Caco-2 (cell line): ENCODE results near the gene OR2T11. TPM values are rescaled to one million over a fixed set of nuclear protein-coding genes. Genes with fewer than 3 reads are reported as not detected.

Experiments used
- BruUV-seq: library from RNA; stranded (reverse); fragments of 400-500 nt; replicated peaks from 2 replicates; lab custom pipeline; 2021; lab: Mats Ljungman, UMichigan
- CTCF ChIA-PET: fragments of 300-600 bp; sonication (Branson Sonifier 250); formaldehyde crosslinking; loops from one replicate; lab custom pipeline; 2022; ENCODE audit warnings: antibody characterized with exemption; lab: Charles Lee
- POLR2A ChIA-PET: fragments of 300-600 bp; sonication (Branson Sonifier 250); formaldehyde crosslinking; loops from one replicate; lab custom pipeline; 2022; ENCODE audit warnings: antibody characterized with exemption; lab: Charles Lee
- DNase-seq, 2 experiments: peaks; one replicate each; pipeline versions ENCODE4 v3.0.0 to v3.0.0-alpha.2; 2020 to 2022
- H3K27me3 ChIP-seq: replicated peaks from 2 replicates; pipeline ENCODE4 v1.6.0; 2011; ENCODE audit warnings: low read length; ENCODE audit not compliant: control insufficient read depth, insufficient read depth
- H3K36me3 ChIP-seq: 2 replicates; pipeline ENCODE4 v1.5.1; 2011; ENCODE audit warnings: low read length; ENCODE audit not compliant: control insufficient read depth, insufficient read depth
- H3K4me1 ChIP-seq: fragments of 250-450 bp; sonication (Bioruptor Pico); 2 replicates; pipeline ENCODE4 v1.5.1; 2020; ENCODE audit warnings: mild to moderate bottlenecking
- H3K4me3 ChIP-seq: 2 replicates; pipeline ENCODE4 v1.5.1; 2011; ENCODE audit warnings: low read depth, mild to moderate bottlenecking, control low read depth, low read length
- H3K9me3 ChIP-seq: fragments of 250-450 bp; sonication (Bioruptor Pico); 2 replicates; pipeline ENCODE4 v1.5.1; 2020; ENCODE audit warnings: mild to moderate bottlenecking, moderate library complexity
- H3K27ac Mint-ChIP-seq: one replicate; pipeline ENCODE4 v1.8.0; 2022; ENCODE audit warnings: mixed read lengths; ENCODE audit not compliant: unreplicated experiment
- H3K27me3 Mint-ChIP-seq: one replicate; pipeline ENCODE4 v1.8.0; 2022; ENCODE audit warnings: mixed read lengths; ENCODE audit not compliant: insufficient read depth, unreplicated experiment
- H3K36me3 Mint-ChIP-seq: one replicate; pipeline ENCODE4 v1.8.0; 2022; ENCODE audit warnings: mild to moderate bottlenecking, mixed read lengths; ENCODE audit not compliant: insufficient read depth, unreplicated experiment
- H3K4me1 Mint-ChIP-seq: one replicate; pipeline ENCODE4 v1.8.0; 2022; ENCODE audit warnings: low read depth, mixed read lengths; ENCODE audit not compliant: unreplicated experiment
- H3K4me3 Mint-ChIP-seq: one replicate; pipeline ENCODE4 v1.8.0; 2022; ENCODE audit warnings: mild to moderate bottlenecking, moderate library complexity, mixed read lengths; ENCODE audit not compliant: unreplicated experiment
- H3K9me3 Mint-ChIP-seq: one replicate; pipeline ENCODE4 v1.8.0; 2022; ENCODE audit warnings: mixed read lengths; ENCODE audit not compliant: unreplicated experiment
- CTCF ChIP-seq, 2 experiments: fragments of 200-600 bp in 1 of 2; IDR thresholded peaks; 1 replicate in 1 of 2; 2 replicates in 1 of 2; pipeline versions ENCODE4 v1.5.1 to v1.8.0; 2011 to 2022; ENCODE audit warnings: antibody characterized with exemption in 1 of 2, control low read depth in 1 of 2, inconsistent platforms in 1 of 2, low read depth in 1 of 2, low read length in 1 of 2, mild to moderate bottlenecking in 1 of 2, moderate library complexity in 1 of 2; ENCODE audit not compliant: insufficient read depth in 1 of 2, severe bottlenecking in 1 of 2, unreplicated experiment in 1 of 2
- intact Hi-C: fragments of 100-400 bp; cut with micrococcal nuclease; formaldehyde crosslinking; loops from one replicate; pipeline ENCODE4 v1.10.0; 2022; ENCODE audit not compliant: unreplicated experiment
- total RNA-seq: library from RNA; stranded (reverse); gene quantifications from 2 replicates; pipeline ENCODE4 v1.2.3, GENCODE V29; 2022

The OR2T11 gene
- total RNA-seq, 1 experiment from 2014 or later, result not detected

- Mint-ChIP-seq H3K27ac (no peak overlapping the region), H3K4me1 (no peaks in the 10 kb centered on the region), H3K27me3 (peaks cover 3% of the 10 kb centered on the region), H3K4me3 (no peak overlapping the region), H3K36me3 (no peaks in the 10 kb centered on the region), H3K9me3 (no peaks in the 10 kb centered on the region)
- CTCF ChIA-PET, result no interaction called here
- H3K9me3 ChIP-seq, result no peaks in the 10 kb centered on the region
- DNase-seq, result no peak
- no peaks in the 10 kb centered on the region for H3K27me3 ChIP-seq
- no peaks in the 10 kb centered on the region for H3K36me3 ChIP-seq
- no peaks in the 10 kb centered on the region for H3K4me1 ChIP-seq
- POLR2A ChIA-PET, result no interaction called here
- intact Hi-C loops, result no loop called here
- H3K4me3 ChIP-seq, result no peak overlapping the region
- BruUV-seq, result no TSS peak
- no peak for TF ChIP-seq CTCF (IDR thresholded peaks at IDR 0.05; ENCODE audit: insufficient read depth in 1 of 2, low read depth in 1 of 2, low read length in 1 of 2, severe bottlenecking in 1 of 2, unreplicated experiment in 1 of 2)
Observed at GRCh38 chr1:248610301-248610700, 24.6 kb downstream of the OR2T11 start.

- TF ChIP-seq CTCF (IDR thresholded peaks at IDR 0.05; ENCODE audit: insufficient read depth in 1 of 2, low read depth in 1 of 2, low read length in 1 of 2, severe bottlenecking in 1 of 2, unreplicated experiment in 1 of 2), result no peak
- no peak overlapping the region for H3K27ac Mint-ChIP-seq
- CTCF ChIA-PET, result no interaction called here
Observed at GRCh38 chr1:248599396-248599795, 35.5 kb downstream of the OR2T11 start.

GRCh38 chr1:248597589-248597988 lies 37.3 kb downstream of the OR2T11 start, which contains the start of gene OR2T10:
Gene OR2T10 (minus strand): TSS chr1:248597700. CDS start chr1:248593768, 3,932 bp downstream.
- H3K27ac Mint-ChIP-seq, result no peak within 1 kb of the TSS
- Histone ChIP-seq H3K9me3 (no peaks in the 10 kb centered on the region), H3K4me3 (no peak within 1 kb of the TSS), H3K27me3 (no peaks in the 10 kb centered on the region), H3K4me1 (no peaks in the 10 kb centered on the region), H3K36me3 (no peaks in the 10 kb centered on the region)
- no peak for DNase-seq
- H3K4me3 Mint-ChIP-seq, result no peak within 1 kb of the TSS
- no peaks in the 10 kb centered on the region for H3K9me3 Mint-ChIP-seq
- H3K27me3 Mint-ChIP-seq, result no peaks in the 10 kb centered on the region
- CTCF ChIA-PET, result no interaction called here
- H3K36me3 Mint-ChIP-seq, result no peaks in the 10 kb centered on the region
- intact Hi-C loops, result no loop called here
- H3K4me1 Mint-ChIP-seq, result no peaks in the 10 kb centered on the region
- POLR2A ChIA-PET, result no interaction called here
- no TSS peak for BruUV-seq
- TF ChIP-seq CTCF (IDR thresholded peaks at IDR 0.05; ENCODE audit: insufficient read depth in 1 of 2, low read depth in 1 of 2, low read length in 1 of 2, severe bottlenecking in 1 of 2, unreplicated experiment in 1 of 2), result no peak

More at GRCh38 chr1:248599396-248599795, 35.5 kb downstream of the OR2T11 start:
- no peak for DNase-seq
- no peaks in the 10 kb centered on the region for H3K27me3 Mint-ChIP-seq
- H3K36me3 Mint-ChIP-seq, result no peaks in the 10 kb centered on the region
- H3K4me1 Mint-ChIP-seq, result no peaks in the 10 kb centered on the region
- H3K9me3 ChIP-seq, result no peaks in the 10 kb centered on the region
- intact Hi-C loops, result no loop called here
- POLR2A ChIA-PET, result no interaction called here
- no peaks in the 10 kb centered on the region for H3K27me3 ChIP-seq
- BruUV-seq, result no TSS peak
- no peak overlapping the region for H3K4me3 ChIP-seq
- no peak overlapping the region for H3K4me3 Mint-ChIP-seq
- H3K4me1 ChIP-seq, result no peaks in the 10 kb centered on the region
- no peaks in the 10 kb centered on the region for H3K9me3 Mint-ChIP-seq
- H3K36me3 ChIP-seq, result no peaks in the 10 kb centered on the region
